Measurements from ENCODE around the gene YDJC. TPM values are rescaled to one million over a fixed set of nuclear protein-coding genes. Genes with fewer than 3 reads are reported as not detected.
A peak's percentile ranks its signal among the peaks of the same experiment; 100 is the strongest.

The YDJC gene
- total and polyA plus RNA-seq, 9 of the 15 experiments (the other 6 are each of a cell fraction or from before 2014, with no cell fraction given), result 13.5 to 871 (median 164) TPM

- TF ChIP-seq ZNF12 (CRISPR knock-in tag; IDR thresholded peaks at IDR 0.05) (no peak), DACH1 (IDR thresholded peaks at IDR 0.05; ENCODE audit: partially characterized antibody) (no peak), DIDO1 (tag; IDR thresholded peaks at IDR 0.05; ENCODE audit: low read depth) (no peak), NR2F6 (CRISPR knock-in tag; IDR thresholded peaks at IDR 0.05) (no peak), MAZ (CRISPR knock-in tag; conservative IDR thresholded peaks at IDR 0.05 in 1 of 2, IDR thresholded peaks at IDR 0.05 in 1 of 2) (no peak), MBD1 (CRISPR knock-in tag; IDR thresholded peaks at IDR 0.05) (no peak), BRD4 (IDR thresholded peaks at IDR 0.05) (peak; percentile 99; the same call in 1 of the 2 replicates), VEZF1 (CRISPR knock-in tag; IDR thresholded peaks at IDR 0.05) (no peak), ARID1B (IDR thresholded peaks at IDR 0.05) (no peak)
- TF ChIP-seq, protein P1, sequence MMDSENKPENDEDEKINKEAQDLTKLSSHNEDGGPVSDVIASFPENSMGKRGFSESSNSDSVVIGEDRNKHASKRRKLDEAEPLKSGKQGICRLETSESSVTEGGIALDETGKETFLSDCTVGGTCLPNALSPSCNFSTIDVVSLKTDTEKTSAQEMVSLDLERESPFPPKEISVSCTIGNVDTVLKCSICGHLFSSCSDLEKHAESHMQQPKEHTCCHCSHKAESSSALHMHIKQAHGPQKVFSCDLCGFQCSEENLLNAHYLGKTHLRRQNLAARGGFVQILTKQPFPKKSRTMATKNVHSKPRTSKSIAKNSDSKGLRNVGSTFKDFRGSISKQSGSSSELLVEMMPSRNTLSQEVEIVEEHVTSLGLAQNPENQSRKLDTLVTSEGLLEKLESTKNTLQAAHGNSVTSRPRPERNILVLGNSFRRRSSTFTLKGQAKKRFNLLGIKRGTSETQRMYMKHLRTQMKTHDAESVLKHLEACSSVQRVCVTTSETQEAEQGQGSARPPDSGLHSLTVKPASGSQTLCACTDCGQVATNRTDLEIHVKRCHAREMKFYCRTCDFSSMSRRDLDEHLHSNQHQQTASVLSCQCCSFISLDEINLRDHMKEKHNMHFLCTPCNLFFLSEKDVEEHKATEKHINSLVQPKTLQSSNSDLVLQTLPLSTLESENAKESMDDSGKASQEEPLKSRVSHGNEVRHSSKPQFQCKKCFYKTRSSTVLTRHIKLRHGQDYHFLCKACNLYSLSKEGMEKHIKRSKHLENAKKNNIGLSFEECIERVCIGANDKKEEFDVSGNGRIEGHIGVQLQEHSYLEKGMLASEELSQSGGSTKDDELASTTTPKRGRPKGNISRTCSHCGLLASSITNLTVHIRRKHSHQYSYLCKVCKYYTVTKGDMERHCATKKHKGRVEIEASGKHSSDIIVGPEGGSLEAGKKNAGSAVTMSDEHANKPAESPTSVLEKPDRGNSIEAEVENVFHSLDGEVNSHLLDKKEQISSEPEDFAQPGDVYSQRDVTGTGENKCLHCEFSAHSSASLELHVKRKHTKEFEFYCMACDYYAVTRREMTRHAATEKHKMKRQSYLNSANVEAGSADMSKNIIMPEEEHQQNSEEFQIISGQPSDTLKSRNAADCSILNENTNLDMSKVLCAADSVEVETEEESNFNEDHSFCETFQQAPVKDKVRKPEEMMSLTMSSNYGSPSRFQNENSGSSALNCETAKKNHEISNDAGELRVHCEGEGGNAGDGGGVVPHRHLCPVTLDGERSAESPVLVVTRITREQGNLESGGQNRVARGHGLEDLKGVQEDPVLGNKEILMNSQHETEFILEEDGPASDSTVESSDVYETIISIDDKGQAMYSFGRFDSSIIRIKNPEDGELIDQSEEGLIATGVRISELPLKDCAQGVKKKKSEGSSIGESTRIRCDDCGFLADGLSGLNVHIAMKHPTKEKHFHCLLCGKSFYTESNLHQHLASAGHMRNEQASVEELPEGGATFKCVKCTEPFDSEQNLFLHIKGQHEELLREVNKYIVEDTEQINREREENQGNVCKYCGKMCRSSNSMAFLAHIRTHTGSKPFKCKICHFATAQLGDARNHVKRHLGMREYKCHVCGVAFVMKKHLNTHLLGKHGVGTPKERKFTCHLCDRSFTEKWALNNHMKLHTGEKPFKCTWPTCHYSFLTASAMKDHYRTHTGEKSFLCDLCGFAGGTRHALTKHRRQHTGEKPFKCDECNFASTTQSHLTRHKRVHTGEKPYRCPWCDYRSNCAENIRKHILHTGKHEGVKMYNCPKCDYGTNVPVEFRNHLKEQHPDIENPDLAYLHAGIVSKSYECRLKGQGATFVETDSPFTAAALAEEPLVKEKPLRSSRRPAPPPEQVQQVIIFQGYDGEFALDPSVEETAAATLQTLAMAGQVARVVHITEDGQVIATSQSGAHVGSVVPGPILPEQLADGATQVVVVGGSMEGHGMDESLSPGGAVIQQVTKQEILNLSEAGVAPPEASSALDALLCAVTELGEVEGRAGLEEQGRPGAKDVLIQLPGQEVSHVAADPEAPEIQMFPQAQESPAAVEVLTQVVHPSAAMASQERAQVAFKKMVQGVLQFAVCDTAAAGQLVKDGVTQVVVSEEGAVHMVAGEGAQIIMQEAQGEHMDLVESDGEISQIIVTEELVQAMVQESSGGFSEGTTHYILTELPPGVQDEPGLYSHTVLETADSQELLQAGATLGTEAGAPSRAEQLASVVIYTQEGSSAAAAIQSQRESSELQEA (IDR thresholded peaks at IDR 0.05; ENCODE audit: low read depth), result no peak
- TF ChIP-seq, protein P2, sequence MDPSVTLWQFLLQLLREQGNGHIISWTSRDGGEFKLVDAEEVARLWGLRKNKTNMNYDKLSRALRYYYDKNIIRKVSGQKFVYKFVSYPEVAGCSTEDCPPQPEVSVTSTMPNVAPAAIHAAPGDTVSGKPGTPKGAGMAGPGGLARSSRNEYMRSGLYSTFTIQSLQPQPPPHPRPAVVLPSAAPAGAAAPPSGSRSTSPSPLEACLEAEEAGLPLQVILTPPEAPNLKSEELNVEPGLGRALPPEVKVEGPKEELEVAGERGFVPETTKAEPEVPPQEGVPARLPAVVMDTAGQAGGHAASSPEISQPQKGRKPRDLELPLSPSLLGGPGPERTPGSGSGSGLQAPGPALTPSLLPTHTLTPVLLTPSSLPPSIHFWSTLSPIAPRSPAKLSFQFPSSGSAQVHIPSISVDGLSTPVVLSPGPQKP (CRISPR knock-in tag; IDR thresholded peaks at IDR 0.05), result no peak
- TF ChIP-seq, protein P3, sequence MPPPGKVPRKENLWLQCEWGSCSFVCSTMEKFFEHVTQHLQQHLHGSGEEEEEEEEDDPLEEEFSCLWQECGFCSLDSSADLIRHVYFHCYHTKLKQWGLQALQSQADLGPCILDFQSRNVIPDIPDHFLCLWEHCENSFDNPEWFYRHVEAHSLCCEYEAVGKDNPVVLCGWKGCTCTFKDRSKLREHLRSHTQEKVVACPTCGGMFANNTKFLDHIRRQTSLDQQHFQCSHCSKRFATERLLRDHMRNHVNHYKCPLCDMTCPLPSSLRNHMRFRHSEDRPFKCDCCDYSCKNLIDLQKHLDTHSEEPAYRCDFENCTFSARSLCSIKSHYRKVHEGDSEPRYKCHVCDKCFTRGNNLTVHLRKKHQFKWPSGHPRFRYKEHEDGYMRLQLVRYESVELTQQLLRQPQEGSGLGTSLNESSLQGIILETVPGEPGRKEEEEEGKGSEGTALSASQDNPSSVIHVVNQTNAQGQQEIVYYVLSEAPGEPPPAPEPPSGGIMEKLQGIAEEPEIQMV (tag; conservative IDR thresholded peaks at IDR 0.05; ENCODE audit: low read depth), result no peak
Observed at GRCh38 chr22:21641789-21642583, 12.2 kb upstream of the YDJC start, which contains the start of gene SDF2L1 (continued).

Data from K562 (cell line).